Measurements from ENCODE around the gene MKNK1. TPM values are rescaled to one million over a fixed set of nuclear protein-coding genes. Genes with fewer than 3 reads are reported as not detected.

MKNK1 gene
- total RNA-seq, 1 donor from 2014 or later: 16.8 TPM

DNA sequence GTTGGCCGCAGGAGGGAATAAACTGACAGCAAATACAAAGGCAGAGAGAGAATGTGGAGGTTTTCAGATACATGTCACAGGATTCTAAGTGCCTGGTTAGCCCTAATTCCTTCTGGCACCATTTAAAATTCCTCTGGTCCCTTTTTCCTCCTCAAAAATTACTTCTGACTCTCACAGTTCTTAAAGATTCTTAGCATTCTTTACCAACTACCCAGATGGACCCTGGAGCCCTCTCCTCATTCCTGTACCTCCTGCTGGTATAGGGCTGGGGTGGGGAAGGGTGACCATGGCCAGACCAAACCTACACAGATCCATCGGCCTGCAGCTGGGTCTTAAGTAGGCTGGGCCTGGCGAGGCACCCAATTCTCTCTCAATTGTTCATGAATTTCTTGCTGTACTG is 7.2 kb downstream of the MKNK1 start:
- Histone ChIP-seq H3K4me3 (ENCODE audit: low read depth, low read length) (no peak overlapping the region), H3K36me3 (ENCODE audit: control insufficient read depth, insufficient read depth, low read length) (peaks cover 7% of the 10 kb centered on the region), H3K27me3 (ENCODE audit: control insufficient read depth, insufficient read depth, low read length) (no peaks in the 10 kb centered on the region)
- FAIRE-seq: no peak
- no peak for DNase-seq (ENCODE audit: low read depth)
- TF ChIP-seq, protein P1, sequence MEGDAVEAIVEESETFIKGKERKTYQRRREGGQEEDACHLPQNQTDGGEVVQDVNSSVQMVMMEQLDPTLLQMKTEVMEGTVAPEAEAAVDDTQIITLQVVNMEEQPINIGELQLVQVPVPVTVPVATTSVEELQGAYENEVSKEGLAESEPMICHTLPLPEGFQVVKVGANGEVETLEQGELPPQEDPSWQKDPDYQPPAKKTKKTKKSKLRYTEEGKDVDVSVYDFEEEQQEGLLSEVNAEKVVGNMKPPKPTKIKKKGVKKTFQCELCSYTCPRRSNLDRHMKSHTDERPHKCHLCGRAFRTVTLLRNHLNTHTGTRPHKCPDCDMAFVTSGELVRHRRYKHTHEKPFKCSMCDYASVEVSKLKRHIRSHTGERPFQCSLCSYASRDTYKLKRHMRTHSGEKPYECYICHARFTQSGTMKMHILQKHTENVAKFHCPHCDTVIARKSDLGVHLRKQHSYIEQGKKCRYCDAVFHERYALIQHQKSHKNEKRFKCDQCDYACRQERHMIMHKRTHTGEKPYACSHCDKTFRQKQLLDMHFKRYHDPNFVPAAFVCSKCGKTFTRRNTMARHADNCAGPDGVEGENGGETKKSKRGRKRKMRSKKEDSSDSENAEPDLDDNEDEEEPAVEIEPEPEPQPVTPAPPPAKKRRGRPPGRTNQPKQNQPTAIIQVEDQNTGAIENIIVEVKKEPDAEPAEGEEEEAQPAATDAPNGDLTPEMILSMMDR (IDR thresholded peaks at IDR 0.05; ENCODE audit: insufficient read depth, low read length, severe bottlenecking): no peak

GRCh38 chr1:46596036-46596435 is 8.0 kb downstream of the MKNK1 start:
- Histone ChIP-seq H3K36me3 (ENCODE audit: control insufficient read depth, insufficient read depth, low read length) (peaks cover 12% of the 10 kb centered on the region), H3K4me3 (ENCODE audit: low read depth, low read length) (no peak overlapping the region), H3K27me3 (ENCODE audit: control insufficient read depth, insufficient read depth, low read length) (no peaks in the 10 kb centered on the region)
- DNase-seq (ENCODE audit: low read depth) (no peak), FAIRE-seq (no peak)
- TF ChIP-seq, protein P1 (IDR thresholded peaks at IDR 0.05; ENCODE audit: insufficient read depth, low read length, severe bottlenecking): no peak

DNA sequence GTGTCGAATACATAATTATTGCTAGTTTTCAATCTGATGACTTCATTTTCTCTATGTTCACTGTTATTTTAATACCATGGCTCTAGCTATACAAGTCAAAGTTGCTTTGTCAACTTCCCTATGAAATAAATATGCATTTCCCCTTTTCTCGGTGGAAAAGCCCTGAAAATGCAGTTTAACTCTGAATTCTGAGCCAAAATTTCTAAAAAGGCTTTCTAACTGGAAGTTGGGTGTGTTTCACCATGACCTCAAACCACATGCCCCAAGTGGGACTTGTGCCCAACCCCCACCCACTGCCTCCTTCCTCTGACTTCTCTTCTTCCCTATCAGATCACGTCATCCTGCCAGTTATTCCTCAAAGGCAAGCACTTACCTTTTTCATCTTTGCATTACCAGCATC is 8.9 kb downstream of the MKNK1 start:
- TF ChIP-seq, protein P1 (IDR thresholded peaks at IDR 0.05; ENCODE audit: insufficient read depth, low read length, severe bottlenecking): no peak
- FAIRE-seq: no peak
- Histone ChIP-seq H3K27me3 (ENCODE audit: control insufficient read depth, insufficient read depth, low read length) (no peaks in the 10 kb centered on the region), H3K4me3 (ENCODE audit: low read depth, low read length) (no peak overlapping the region), H3K36me3 (ENCODE audit: control insufficient read depth, insufficient read depth, low read length) (peaks cover 16% of the 10 kb centered on the region)
- no peak for DNase-seq (ENCODE audit: low read depth)

DNA sequence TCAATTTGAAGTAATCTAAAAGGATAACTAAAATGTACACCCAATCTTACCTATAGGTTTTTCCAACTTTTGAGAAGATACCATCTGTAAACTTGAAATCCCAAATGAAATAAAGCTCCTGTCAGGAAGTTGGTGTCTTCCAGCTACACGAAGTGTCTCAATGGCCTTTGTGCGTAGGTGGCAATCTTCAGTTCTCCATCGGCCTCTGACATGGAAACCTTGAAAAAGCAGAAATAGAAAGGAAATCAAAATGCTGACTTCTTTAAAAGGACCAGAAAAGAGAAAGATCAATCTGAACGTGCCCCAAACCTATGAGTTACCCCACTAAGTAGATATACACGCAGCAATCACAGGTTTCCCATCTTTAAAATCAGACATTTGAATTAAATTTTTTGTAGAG is 10.0 kb downstream of the MKNK1 start:
- TF ChIP-seq, protein P1 (IDR thresholded peaks at IDR 0.05; ENCODE audit: insufficient read depth, low read length, severe bottlenecking): no peak
- Histone ChIP-seq H3K4me3 (ENCODE audit: low read depth, low read length) (no peak overlapping the region), H3K36me3 (ENCODE audit: control insufficient read depth, insufficient read depth, low read length) (peaks cover 21% of the 10 kb centered on the region), H3K27me3 (ENCODE audit: control insufficient read depth, insufficient read depth, low read length) (no peaks in the 10 kb centered on the region)
- FAIRE-seq: no peak
- no peak for DNase-seq (ENCODE audit: low read depth)

DNA sequence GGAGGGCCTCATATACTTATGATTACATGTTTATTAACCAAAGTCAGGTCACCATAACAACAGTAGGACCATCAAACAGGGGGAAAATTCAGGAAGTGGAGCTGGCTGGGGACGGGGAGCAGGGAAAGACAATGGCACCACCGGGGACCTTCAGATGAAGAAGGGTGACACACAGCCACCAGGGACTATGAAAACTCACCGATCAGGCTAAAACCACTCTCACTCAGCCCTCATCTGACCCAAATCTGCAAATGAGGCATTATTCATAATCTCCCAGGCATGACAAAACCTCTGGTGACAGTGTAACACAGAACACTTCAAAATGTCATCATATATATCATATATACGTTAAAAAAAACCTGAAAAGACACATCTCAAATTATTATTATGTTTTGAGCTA is 11.2 kb downstream of the MKNK1 start:
- H3K36me3 ChIP-seq (ENCODE audit: control insufficient read depth, insufficient read depth, low read length): peaks cover 22% of the 10 kb centered on the region

GRCh38 chr1:46589529-46589928 is 14.5 kb downstream of the MKNK1 start:
- FAIRE-seq: no peak
- peaks cover 26% of the 10 kb centered on the region for H3K36me3 ChIP-seq (ENCODE audit: control insufficient read depth, insufficient read depth, low read length)

More for the DNA sequence above, 11.2 kb downstream of the MKNK1 start:
- DNase-seq (ENCODE audit: low read depth) (no peak), FAIRE-seq (no peak)
- H3K27me3 ChIP-seq (ENCODE audit: control insufficient read depth, insufficient read depth, low read length): no peaks in the 10 kb centered on the region
- no peak overlapping the region for H3K4me3 ChIP-seq (ENCODE audit: low read depth, low read length)
- TF ChIP-seq, protein P1 (IDR thresholded peaks at IDR 0.05; ENCODE audit: insufficient read depth, low read length, severe bottlenecking): no peak

More at GRCh38 chr1:46589529-46589928, 14.5 kb downstream of the MKNK1 start:
- Histone ChIP-seq H3K4me3 (ENCODE audit: low read depth, low read length) (no peak overlapping the region), H3K27me3 (ENCODE audit: control insufficient read depth, insufficient read depth, low read length) (no peaks in the 10 kb centered on the region)
- TF ChIP-seq, protein P1 (IDR thresholded peaks at IDR 0.05; ENCODE audit: insufficient read depth, low read length, severe bottlenecking): no peak
- no peak for DNase-seq (ENCODE audit: low read depth)
